ENCODE results near the gene DENND1A.

DNA sequence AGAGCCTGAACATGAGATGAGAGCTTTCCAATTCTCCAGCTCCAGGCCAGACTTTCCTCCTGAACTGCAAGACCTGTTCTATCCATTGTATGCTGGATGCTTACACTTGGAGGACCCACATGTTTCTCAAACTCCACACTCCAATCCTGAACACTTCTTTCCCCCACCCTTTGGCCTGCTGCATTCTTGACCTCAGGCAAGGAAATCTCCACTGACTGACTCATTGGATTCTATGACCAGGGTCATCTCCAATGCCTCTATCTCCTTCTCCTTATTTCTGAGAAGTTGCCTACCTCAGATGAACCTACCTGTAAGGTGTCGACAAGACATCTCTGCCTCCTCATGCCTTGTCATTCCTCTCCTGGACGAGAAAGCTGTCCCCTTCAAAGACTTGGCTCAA lies 420.3 kb downstream of the DENND1A start:
- no peak for TF ChIP-seq EZH2phosphoT487 (conservative IDR thresholded peaks at IDR 0.05; ENCODE audit: low read length)
- TF ChIP-seq, protein P1, sequence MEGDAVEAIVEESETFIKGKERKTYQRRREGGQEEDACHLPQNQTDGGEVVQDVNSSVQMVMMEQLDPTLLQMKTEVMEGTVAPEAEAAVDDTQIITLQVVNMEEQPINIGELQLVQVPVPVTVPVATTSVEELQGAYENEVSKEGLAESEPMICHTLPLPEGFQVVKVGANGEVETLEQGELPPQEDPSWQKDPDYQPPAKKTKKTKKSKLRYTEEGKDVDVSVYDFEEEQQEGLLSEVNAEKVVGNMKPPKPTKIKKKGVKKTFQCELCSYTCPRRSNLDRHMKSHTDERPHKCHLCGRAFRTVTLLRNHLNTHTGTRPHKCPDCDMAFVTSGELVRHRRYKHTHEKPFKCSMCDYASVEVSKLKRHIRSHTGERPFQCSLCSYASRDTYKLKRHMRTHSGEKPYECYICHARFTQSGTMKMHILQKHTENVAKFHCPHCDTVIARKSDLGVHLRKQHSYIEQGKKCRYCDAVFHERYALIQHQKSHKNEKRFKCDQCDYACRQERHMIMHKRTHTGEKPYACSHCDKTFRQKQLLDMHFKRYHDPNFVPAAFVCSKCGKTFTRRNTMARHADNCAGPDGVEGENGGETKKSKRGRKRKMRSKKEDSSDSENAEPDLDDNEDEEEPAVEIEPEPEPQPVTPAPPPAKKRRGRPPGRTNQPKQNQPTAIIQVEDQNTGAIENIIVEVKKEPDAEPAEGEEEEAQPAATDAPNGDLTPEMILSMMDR (IDR thresholded peaks at IDR 0.05; ENCODE audit: insufficient read depth, low read length, poor library complexity, severe bottlenecking): no peak

Measured in SU-DHL-6 (cell line).